PC-9 (cell line): ENCODE data around the gene TBX15.

Experiments used
- CTCF ChIP-seq: fragments of 200-600 bp; sonication (generic); conservative IDR thresholded peaks from 2 replicates; pipeline ENCODE4 v1.6.1; 2017; ENCODE audit warnings: mixed run types, antibody characterized with exemption, mild to moderate bottlenecking, moderate library complexity
- EZH2 ChIP-seq: fragments of 200-600 bp; sonication (generic); IDR thresholded peaks from 2 replicates; pipeline ENCODE4 v1.8.0; 2017; ENCODE audit warnings: antibody characterized with exemption, low read depth

GRCh38 chr1:118973032-118973431 lies 15.1 kb downstream of the TBX15 start:
- no peak for TF ChIP-seq EZH2
- TF ChIP-seq CTCF, result no peak
